Hepatocyte (in vitro differentiated cells): ENCODE data around the gene TMCC1. TPM values are rescaled to one million over a fixed set of nuclear protein-coding genes. Genes with fewer than 3 reads are reported as not detected.
A peak's percentile ranks its signal among the peaks of the same experiment; 100 is the strongest.

Experiments used
- DNase-seq: peaks from one replicate; pipeline ENCODE4 v3.0.0-alpha.2; 2016; ENCODE audit warnings: low spot score
- H2AFZ ChIP-seq: fragments of 200-600 bp; sonication (generic); 2 replicates; pipeline ENCODE4 v1.6.0; 2016; ENCODE audit warnings: antibody characterized with exemption, mild to moderate bottlenecking
- H3K27ac ChIP-seq: fragments of 200-600 bp; sonication (generic); 2 replicates; pipeline ENCODE4 v1.5.1; 2016; ENCODE audit warnings: mild to moderate bottlenecking
- H3K27me3 ChIP-seq: fragments of 200-600 bp; sonication (generic); 2 replicates; pipeline ENCODE4 v1.6.1; 2016
- H3K36me3 ChIP-seq: fragments of 200-600 bp; sonication (generic); replicated peaks from 2 replicates; pipeline ENCODE4 v1.5.1; 2016; ENCODE audit warnings: low read depth; ENCODE audit not compliant: insufficient read depth
- H3K4me1 ChIP-seq: fragments of 200-600 bp; sonication (generic); 2 replicates; pipeline ENCODE4 v1.5.1; 2016; ENCODE audit warnings: mild to moderate bottlenecking, moderate library complexity; ENCODE audit not compliant: insufficient read depth
- H3K4me2 ChIP-seq: fragments of 200-600 bp; sonication (generic); 2 replicates; pipeline ENCODE4 v1.6.0; 2016
- H3K4me3 ChIP-seq: fragments of 200-600 bp; sonication (generic); 2 replicates; pipeline ENCODE4 v1.5.1; 2016; ENCODE audit warnings: mild to moderate bottlenecking
- H3K79me2 ChIP-seq: fragments of 200-600 bp; sonication (generic); 2 replicates; pipeline ENCODE4 v1.6.0; 2017; ENCODE audit warnings: mild to moderate bottlenecking
- H3K9me2 ChIP-seq: fragments of 200-600 bp; sonication (generic); replicated peaks from 2 replicates; pipeline ENCODE4 v1.6.0; 2017; ENCODE audit warnings: mild to moderate bottlenecking; ENCODE audit not compliant: insufficient read depth
- H3K9me3 ChIP-seq: fragments of 200-600 bp; sonication (generic); 2 replicates; pipeline ENCODE4 v1.5.1; 2016; ENCODE audit warnings: low read depth, mild to moderate bottlenecking
- H4K20me1 ChIP-seq: fragments of 200-600 bp; sonication (generic); 2 replicates; pipeline ENCODE4 v1.6.0; 2016; ENCODE audit warnings: mild to moderate bottlenecking; ENCODE audit not compliant: insufficient read depth, poor library complexity, severe bottlenecking
- EZH2 ChIP-seq: fragments of 200-600 bp; sonication (generic); IDR thresholded peaks from 2 replicates; pipeline ENCODE4 v1.6.1; 2016; ENCODE audit warnings: antibody characterized with exemption, mild to moderate bottlenecking, borderline replicate concordance
- EZH2phosphoT487 ChIP-seq: fragments of 200-600 bp; sonication (generic); IDR thresholded peaks from one replicate; pipeline ENCODE4 v1.6.1; 2018; ENCODE audit warnings: antibody characterized with exemption, mild to moderate bottlenecking, low read depth, moderate library complexity; ENCODE audit not compliant: unreplicated experiment, severe bottlenecking
- WGBS: methylation state at CpG from one replicate; pipeline ENCODE4 v1.1.6; 2016; ENCODE audit warnings: low lambda C conversion rate; ENCODE audit errors: missing lambda C conversion rate; 5-methylcytosine and 5-hydroxymethylcytosine counted together
- polyA plus RNA-seq: library from polyadenylated mRNA; unstranded; fragments of >200 nt; fragmentation: Nextera tagmentation; extraction: Ambion mirVana; gene quantifications from 2 replicates; pipeline ENCODE4 v1.2.1, GENCODE V29; 2016
- total RNA-seq: library from RNA; depleted of rRNA; stranded (reverse); fragments of >200 nt; gene quantifications from 2 replicates; pipeline ENCODE4 v1.2.3, GENCODE V29; 2014
- TF ChIP-seq, protein P1 (sequence below): fragments of 200-600 bp; sonication (generic); IDR thresholded peaks from 2 replicates; pipeline ENCODE4 v1.5.1; 2016; ENCODE audit warnings: antibody characterized with exemption, mild to moderate bottlenecking; ENCODE audit not compliant: poor library complexity

TMCC1 gene
- total and polyA plus RNA-seq, 2 experiments from 2014 or later, result 7.0 to 17.3 TPM

DNA sequence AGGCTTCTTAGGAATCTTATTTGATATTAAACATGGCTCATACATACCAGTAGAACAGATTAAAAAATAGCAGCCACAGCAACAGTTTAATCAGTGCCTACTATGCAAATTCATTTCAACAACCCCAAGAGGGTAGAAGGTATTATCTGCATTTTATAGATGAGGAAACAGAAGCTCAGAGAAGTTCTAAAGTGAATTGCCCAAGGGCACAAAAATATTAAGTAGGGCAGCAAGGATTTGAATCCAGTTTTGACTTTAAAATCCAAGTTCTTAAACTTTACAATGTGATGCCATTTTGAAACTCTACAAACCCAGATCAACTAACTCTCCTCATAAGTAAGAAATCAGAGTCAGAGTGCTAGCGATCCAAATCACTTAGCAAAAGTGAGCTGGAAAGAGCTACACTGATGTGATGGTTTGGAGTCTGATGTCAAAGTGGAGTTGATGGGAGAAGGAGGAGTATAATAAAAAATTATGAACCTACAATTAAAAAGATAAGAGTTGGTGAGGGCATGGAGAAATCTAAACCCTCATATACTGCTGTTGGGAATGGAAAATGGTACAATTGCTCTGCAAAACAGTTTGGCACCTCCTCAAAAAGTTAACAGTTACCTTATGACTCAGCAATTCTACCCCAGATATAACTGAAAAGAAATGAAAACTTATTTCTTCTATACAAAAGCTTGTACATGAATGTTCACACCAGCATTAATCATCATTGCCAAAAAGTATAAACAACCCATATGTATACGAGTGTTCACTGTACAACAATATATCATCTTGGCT is 236.1 kb downstream of the TMCC1 start:
- H3K9me2 ChIP-seq, result no peaks in the 10 kb centered on the region
- no peaks in the 10 kb centered on the region for H4K20me1 ChIP-seq
- DNase-seq, result no peak
- no peaks in the 10 kb centered on the region for H3K27me3 ChIP-seq
- TF ChIP-seq, protein P1, sequence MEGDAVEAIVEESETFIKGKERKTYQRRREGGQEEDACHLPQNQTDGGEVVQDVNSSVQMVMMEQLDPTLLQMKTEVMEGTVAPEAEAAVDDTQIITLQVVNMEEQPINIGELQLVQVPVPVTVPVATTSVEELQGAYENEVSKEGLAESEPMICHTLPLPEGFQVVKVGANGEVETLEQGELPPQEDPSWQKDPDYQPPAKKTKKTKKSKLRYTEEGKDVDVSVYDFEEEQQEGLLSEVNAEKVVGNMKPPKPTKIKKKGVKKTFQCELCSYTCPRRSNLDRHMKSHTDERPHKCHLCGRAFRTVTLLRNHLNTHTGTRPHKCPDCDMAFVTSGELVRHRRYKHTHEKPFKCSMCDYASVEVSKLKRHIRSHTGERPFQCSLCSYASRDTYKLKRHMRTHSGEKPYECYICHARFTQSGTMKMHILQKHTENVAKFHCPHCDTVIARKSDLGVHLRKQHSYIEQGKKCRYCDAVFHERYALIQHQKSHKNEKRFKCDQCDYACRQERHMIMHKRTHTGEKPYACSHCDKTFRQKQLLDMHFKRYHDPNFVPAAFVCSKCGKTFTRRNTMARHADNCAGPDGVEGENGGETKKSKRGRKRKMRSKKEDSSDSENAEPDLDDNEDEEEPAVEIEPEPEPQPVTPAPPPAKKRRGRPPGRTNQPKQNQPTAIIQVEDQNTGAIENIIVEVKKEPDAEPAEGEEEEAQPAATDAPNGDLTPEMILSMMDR, result no peak
- no peak for TF ChIP-seq EZH2
- WGBS, result 89% methylated on average over 2 of the region's 2 CpGs
- no peak overlapping the region for H3K4me2 ChIP-seq
- H3K4me1 ChIP-seq, result peaks cover 13% of the 10 kb centered on the region
- H3K36me3 ChIP-seq, result no peaks in the 10 kb centered on the region
- H3K27ac ChIP-seq, result peak overlapping the region; percentile 6
- H3K9me3 ChIP-seq, result no peaks in the 10 kb centered on the region
- no peak overlapping the region for H3K4me3 ChIP-seq
- H2AFZ ChIP-seq, result no peak overlapping the region
- H3K79me2 ChIP-seq, result peaks cover 27% of the 10 kb centered on the region

DNA sequence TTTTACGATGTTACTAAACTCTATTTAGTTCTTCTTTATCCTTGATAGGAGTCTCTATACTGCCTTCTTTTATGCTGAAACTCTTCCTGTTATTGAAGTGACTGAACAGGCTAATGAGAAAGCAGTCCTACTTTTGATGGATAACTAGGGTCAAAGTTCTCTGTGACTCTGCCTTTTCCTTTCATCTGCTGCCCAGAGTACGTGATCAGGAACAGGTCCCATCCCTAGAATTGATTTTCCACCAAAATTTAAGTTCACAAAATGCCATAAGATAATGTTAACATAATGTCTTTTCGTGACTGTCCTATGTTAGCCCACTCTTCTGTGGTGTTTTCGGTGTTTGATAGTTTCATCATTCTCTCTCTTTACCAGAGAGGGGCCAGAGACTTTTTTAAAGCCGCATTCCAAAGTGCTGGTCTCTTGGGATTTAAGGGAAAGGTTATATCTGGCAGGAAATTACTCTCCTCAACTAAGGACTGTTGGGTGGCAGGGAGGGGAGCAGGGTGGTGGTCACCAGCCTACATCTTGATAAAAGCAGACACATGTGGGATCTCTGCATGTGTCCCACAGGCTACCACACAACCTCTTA is 236.8 kb downstream of the TMCC1 start:
- Histone ChIP-seq H3K79me2 (peaks cover 27% of the 10 kb centered on the region), H3K27ac (peak overlapping the region; percentile 6), H3K4me2 (no peak overlapping the region), H3K4me1 (peaks cover 13% of the 10 kb centered on the region), H4K20me1 (no peaks in the 10 kb centered on the region), H2AFZ (no peak overlapping the region), H3K4me3 (no peak overlapping the region), H3K36me3 (no peaks in the 10 kb centered on the region), H3K27me3 (no peaks in the 10 kb centered on the region), H3K9me3 (no peaks in the 10 kb centered on the region), H3K9me2 (no peaks in the 10 kb centered on the region)
- TF ChIP-seq EZH2 (no peak), EZH2phosphoT487 (no peak)
- TF ChIP-seq, protein P1, result no peak
- DNase-seq, result no peak
- 74% methylated on average over 5 of the region's 5 CpGs for WGBS

DNA sequence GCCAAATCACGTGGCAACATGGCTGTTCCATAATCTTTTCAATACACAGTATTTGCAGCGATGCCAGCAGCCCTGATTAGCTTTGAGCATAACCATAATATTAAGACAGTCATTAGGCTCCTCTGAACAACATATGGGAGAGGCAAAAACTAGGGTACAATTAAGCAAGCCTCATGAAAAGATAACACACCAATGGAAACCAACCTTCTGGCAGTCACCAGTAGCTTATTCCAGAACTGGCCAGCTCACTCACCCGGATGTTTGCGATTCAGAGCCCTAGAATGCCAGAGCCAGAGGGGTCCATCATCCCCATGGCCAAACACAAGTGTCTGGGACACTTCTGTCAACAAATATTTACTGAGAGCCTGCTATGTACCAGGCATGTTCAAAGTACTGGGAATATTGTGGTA is 238.2 kb downstream of the TMCC1 start:
- peaks cover 17% of the 10 kb centered on the region for H3K79me2 ChIP-seq
- no peaks in the 10 kb centered on the region for H3K9me3 ChIP-seq
- no peaks in the 10 kb centered on the region for H3K27me3 ChIP-seq
- TF ChIP-seq EZH2phosphoT487 (no peak), EZH2 (no peak)
- TF ChIP-seq, protein P1, result no peak
- H3K4me2 ChIP-seq, result no peak overlapping the region
- no peak overlapping the region for H2AFZ ChIP-seq
- 96% methylated on average over 4 of the region's 4 CpGs for WGBS
- no peaks in the 10 kb centered on the region for H3K36me3 ChIP-seq
- H4K20me1 ChIP-seq, result no peaks in the 10 kb centered on the region
- peaks cover 19% of the 10 kb centered on the region for H3K4me1 ChIP-seq
- no peak overlapping the region for H3K27ac ChIP-seq
- H3K4me3 ChIP-seq, result no peak overlapping the region
- no peak for DNase-seq
- no peaks in the 10 kb centered on the region for H3K9me2 ChIP-seq
